IMR-90 (cell line): ENCODE results near the gene ZNF467. TPM values are rescaled to one million over a fixed set of nuclear protein-coding genes. Genes with fewer than 3 reads are reported as not detected.

Experiments
- ATAC-seq: fragments of 200-7000 bp; cut with Tn5 transposase; 2 replicates; pipeline ENCODE4 v1.9.1; 2020; ENCODE audit warnings: low read depth, mild to moderate bottlenecking, moderate library complexity
- BruUV-seq: library from RNA; stranded (reverse); fragments of 400-500 nt; replicated peaks from 2 replicates; lab custom pipeline; 2021; lab: Mats Ljungman, UMichigan
- CTCF ChIA-PET: fragments of 300-600 bp; formaldehyde crosslinking; extraction: SDS; loops from one replicate; lab custom pipeline; 2021; ENCODE audit warnings: antibody characterized with exemption; lab: Yijun Ruan, JAX
- POLR2A ChIA-PET: fragments of 300-600 bp; sonication (Branson Sonifier 250); formaldehyde crosslinking; loops from one replicate; lab custom pipeline; 2022; ENCODE audit warnings: antibody characterized with exemption; ENCODE audit not compliant: unreplicated experiment; lab: Charles Lee
- DNase-seq: peaks from one replicate; pipeline ENCODE4 v3.0.0; 2013
- H2AFZ ChIP-seq: replicated peaks from 2 replicates; pipeline ENCODE3; 2013; ENCODE audit warnings: low read length, mild to moderate bottlenecking; ENCODE audit not compliant: poor library complexity
- H2AK5ac ChIP-seq: 2 replicates; pipeline ENCODE4 v1.6.1; 2013; ENCODE audit warnings: low read depth, low read length, inconsistent platforms
- H2AK9ac ChIP-seq: replicated peaks from 2 replicates; pipeline ENCODE3; 2013; ENCODE audit warnings: mild to moderate bottlenecking, low read depth, low read length, moderate library complexity; ENCODE audit not compliant: poor library complexity
- H2BK120ac ChIP-seq: 2 replicates; pipeline ENCODE4 v1.6.1; 2013; ENCODE audit warnings: low read depth, low read length, inconsistent platforms
- H2BK15ac ChIP-seq: 3 replicates; pipeline ENCODE4 v1.6.1; 2013; ENCODE audit warnings: low read depth, low read length, inconsistent platforms
- H2BK20ac ChIP-seq: 2 replicates; pipeline ENCODE4 v1.6.1; 2013; ENCODE audit warnings: low read depth, mild to moderate bottlenecking, inconsistent platforms, low read length, moderate library complexity
- H2BK5ac ChIP-seq: 2 replicates; pipeline ENCODE4 v1.6.1; 2013; ENCODE audit warnings: mild to moderate bottlenecking, low read depth, low read length, inconsistent platforms; ENCODE audit not compliant: poor library complexity, severe bottlenecking
- H3K14ac ChIP-seq: replicated peaks from 2 replicates; pipeline ENCODE4 v1.6.1; 2013; ENCODE audit warnings: low read depth, low read length, inconsistent platforms
- H3K18ac ChIP-seq: 2 replicates; pipeline ENCODE4 v1.6.1; 2013; ENCODE audit warnings: low read depth, low read length, control low read depth
- H3K23ac ChIP-seq: 2 replicates; pipeline ENCODE4 v1.6.1; 2013; ENCODE audit warnings: low read depth, low read length, inconsistent platforms
- H3K27ac ChIP-seq: 2 replicates; pipeline ENCODE4 v1.5.1; 2013; ENCODE audit warnings: mild to moderate bottlenecking, control low read depth, low read length; ENCODE audit not compliant: insufficient read depth
- H3K27me3 ChIP-seq: 2 replicates; pipeline ENCODE4 v1.6.1; 2013; ENCODE audit warnings: low read length; ENCODE audit not compliant: control insufficient read depth, insufficient read depth
- H3K36me3 ChIP-seq: 2 replicates; pipeline ENCODE4 v1.6.1; 2013; ENCODE audit warnings: low read length, mixed read lengths; ENCODE audit not compliant: control insufficient read depth, insufficient read depth
- H3K4ac ChIP-seq: 2 replicates; pipeline ENCODE4 v1.6.1; 2013; ENCODE audit warnings: low read depth, low read length, inconsistent platforms
- H3K4me1 ChIP-seq: 2 replicates; pipeline ENCODE4 v1.6.1; 2013; ENCODE audit warnings: low read length, mixed read lengths; ENCODE audit not compliant: control insufficient read depth, insufficient read depth
- H3K4me2 ChIP-seq: 2 replicates; pipeline ENCODE4 v1.6.1; 2013; ENCODE audit warnings: low read depth, mild to moderate bottlenecking, control low read depth, low read length, moderate library complexity
- H3K4me3 ChIP-seq: 2 replicates; pipeline ENCODE4 v1.5.1; 2013; ENCODE audit warnings: low read depth, mild to moderate bottlenecking, control low read depth, low read length, moderate library complexity; ENCODE audit not compliant: insufficient read depth
- H3K56ac ChIP-seq: 2 replicates; pipeline ENCODE4 v1.6.1; 2013; ENCODE audit warnings: low read length, inconsistent platforms; ENCODE audit not compliant: insufficient read depth; ENCODE audit errors: extremely low read depth
- H3K79me1 ChIP-seq, 2 experiments: 2 replicates each; pipeline ENCODE4 v1.6.1; 2013; ENCODE audit warnings: low read length in 2 of 2, inconsistent platforms in 1 of 2, low read depth in 1 of 2
- H3K9ac ChIP-seq: 2 replicates; pipeline ENCODE4 v1.6.1; 2013; ENCODE audit warnings: low read depth, low read length, control low read depth
- H3K9me1 ChIP-seq: 2 replicates; pipeline ENCODE4 v1.6.1; 2013; ENCODE audit warnings: low read length, inconsistent platforms; ENCODE audit not compliant: insufficient read depth
- H3K9me3 ChIP-seq: 2 replicates; pipeline ENCODE4 v1.6.1; 2013; ENCODE audit warnings: low read length; ENCODE audit not compliant: control insufficient read depth, insufficient read depth
- H4K20me1 ChIP-seq: 2 replicates; pipeline ENCODE4 v1.6.1; 2013; ENCODE audit warnings: low read length, inconsistent platforms; ENCODE audit not compliant: insufficient read depth
- H4K5ac ChIP-seq: 2 replicates; pipeline ENCODE4 v1.6.1; 2013; ENCODE audit warnings: mild to moderate bottlenecking, low read depth, low read length, control low read depth
- H4K8ac ChIP-seq, 2 experiments: 2 replicates each; pipeline ENCODE4 v1.6.1; 2013; ENCODE audit warnings: low read depth in 2 of 2, low read length in 2 of 2, control low read depth in 1 of 2, inconsistent platforms in 1 of 2
- H4K91ac ChIP-seq: 2 replicates; pipeline ENCODE4 v1.6.1; 2013; ENCODE audit warnings: low read depth, low read length, inconsistent platforms; ENCODE audit not compliant: insufficient read depth
- BHLHE40 ChIP-seq: fragments of 150-350 bp; IDR thresholded peaks from 2 replicates; pipeline ENCODE4 v1.6.1; 2016; ENCODE audit warnings: mild to moderate bottlenecking, low read depth, low read length
- CEBPB ChIP-seq: IDR thresholded peaks from 2 replicates; pipeline ENCODE4 v1.6.1; 2012; ENCODE audit warnings: low read depth, low read length, improper control_type of control experiment
- CHD1 ChIP-seq: IDR thresholded peaks from 2 replicates; pipeline ENCODE4 v1.6.1; 2012; ENCODE audit warnings: low read depth, low read length, improper control_type of control experiment
- CTCF ChIP-seq: conservative IDR thresholded peaks from 2 replicates; pipeline ENCODE4 v1.5.1; 2012; ENCODE audit warnings: mild to moderate bottlenecking, low read depth, low read length, improper control_type of control experiment
- FOS ChIP-seq: fragments of 150-350 bp; IDR thresholded peaks from 2 replicates; pipeline ENCODE4 v1.6.1; 2016; ENCODE audit warnings: low read depth, low read length
- MAFK ChIP-seq: IDR thresholded peaks from 2 replicates; pipeline ENCODE4 v1.6.1; 2012; ENCODE audit warnings: low read depth, low read length, improper control_type of control experiment
- MAZ ChIP-seq: IDR thresholded peaks from 2 replicates; pipeline ENCODE4 v1.6.1; 2012; ENCODE audit warnings: low read depth, mild to moderate bottlenecking, low read length, improper control_type of control experiment, moderate library complexity, borderline replicate concordance
- MXI1 ChIP-seq: IDR thresholded peaks from 2 replicates; pipeline ENCODE4 v1.6.1; 2012; ENCODE audit warnings: low read depth, mild to moderate bottlenecking, low read length, moderate library complexity, borderline replicate concordance
- NFE2L2 ChIP-seq: fragments of 150-350 bp; IDR thresholded peaks from 2 replicates; pipeline ENCODE4 v1.6.1; 2016; ENCODE audit warnings: low read depth, mild to moderate bottlenecking, low read length
- POLR2A ChIP-seq: IDR thresholded peaks from 2 replicates; pipeline ENCODE4 v1.6.1; 2012; ENCODE audit warnings: mild to moderate bottlenecking, low read depth, low read length
- RAD21 ChIP-seq: IDR thresholded peaks from 2 replicates; pipeline ENCODE4 v1.6.1; 2012; ENCODE audit warnings: low read length, improper control_type of control experiment
- RCOR1 ChIP-seq: IDR thresholded peaks from 2 replicates; pipeline ENCODE4 v1.6.1; 2012; ENCODE audit warnings: mild to moderate bottlenecking, low read length, improper control_type of control experiment; ENCODE audit not compliant: insufficient replicate concordance
- RFX5 ChIP-seq: IDR thresholded peaks from 2 replicates; pipeline ENCODE4 v1.8.0; 2012; ENCODE audit warnings: low read depth, mild to moderate bottlenecking, low read length, moderate library complexity
- SMC3 ChIP-seq: fragments of 150-350 bp; IDR thresholded peaks from 2 replicates; pipeline ENCODE4 v1.6.1; 2016; ENCODE audit warnings: low read depth, mild to moderate bottlenecking, antibody characterized with exemption, low read length, moderate library complexity
- USF2 ChIP-seq: fragments of 150-350 bp; IDR thresholded peaks from 2 replicates; pipeline ENCODE4 v1.6.1; 2017; ENCODE audit warnings: mild to moderate bottlenecking, antibody characterized with exemption, low read length, low read depth
- WGBS, 2 experiments: methylation state at CpG; one replicate each; pipeline versions ENCODE4 v1.1.5 to v1.1.7; 2013; ENCODE audit warnings: missing lambda C conversion rate in 2 of 2; ENCODE audit not compliant: insufficient read length in 1 of 2; ENCODE audit errors: extremely low coverage in 2 of 2; 5-methylcytosine and 5-hydroxymethylcytosine counted together
- dilution Hi-C: fragments of 300-500 bp; cut with HindIII; formaldehyde crosslinking; loops from one replicate; pipeline ENCODE4 v1.14.3; 2018; ENCODE audit warnings: low sequenced_read_pairs; ENCODE audit not compliant: unreplicated experiment
- in situ Hi-C: fragments of 300-500 bp; cut with MboI; formaldehyde crosslinking; loops from 3 replicates; pipeline ENCODE4 v1.14.3; 2019; ENCODE audit warnings: low sequenced_read_pairs, inconsistent platforms, mixed read lengths
- intact Hi-C: fragments of 100-400 bp; cut with micrococcal nuclease; formaldehyde crosslinking; loops from 2 replicates; pipeline ENCODE4 v1.10.0; 2022
- polyA plus RNA-seq, 3 experiments: library from polyadenylated mRNA; depleted of rRNA; stranded (reverse); fragments of >200 nt; gene quantifications; 2 replicates each; pipeline ENCODE4 v1.2.3, GENCODE V29; 2012; ENCODE audit warnings: low replicate concordance in 1 of 3
- total RNA-seq: library from RNA; depleted of rRNA; stranded (reverse); fragments of >200 nt; gene quantifications from 2 replicates; pipeline ENCODE4 v1.2.3, GENCODE V29; 2012
- TF ChIP-seq, protein P1 (sequence below): fragments of 150-350 bp; IDR thresholded peaks from 2 replicates; pipeline ENCODE4 v1.6.1; 2016; ENCODE audit warnings: low read depth, mild to moderate bottlenecking, low read length, moderate library complexity, borderline replicate concordance

Gene ZNF467
- total and polyA plus RNA-seq, 2 of the 4 experiments (the other 2 are of a cell fraction), result 0.67 TPM; not detected in 1

- H3K23ac ChIP-seq, result no peak overlapping the region
- no peak overlapping the region for H2BK15ac ChIP-seq
- 20% methylated on average over 1 of the region's 6 CpGs; no CpG with 5 or more reads in 1 of the 2 experiments for WGBS, 2 experiments
- peaks cover 27% of the 10 kb centered on the region; the same call in 1 of the 2 replicates for H3K27me3 ChIP-seq
- H3K9ac ChIP-seq, result no peak overlapping the region
- intact Hi-C loops, result no loop called here
- H2BK20ac ChIP-seq, result no peak overlapping the region
- ATAC-seq (no peak; the same call in 1 of the 2 replicates), DNase-seq (no peak)
- in situ Hi-C loops, result no loop called here
- H4K8ac ChIP-seq, result no peak overlapping the region
- dilution Hi-C loops, result no loop called here
- H3K27ac ChIP-seq, result no peak overlapping the region
- no peaks in the 10 kb centered on the region for H3K4me1 ChIP-seq
- no peak overlapping the region for H3K56ac ChIP-seq
- H2AK9ac ChIP-seq, result no peak overlapping the region
- H4K20me1 ChIP-seq, result no peaks in the 10 kb centered on the region
- no peaks in the 10 kb centered on the region for H3K9me3 ChIP-seq
- no peak overlapping the region for H4K5ac ChIP-seq
- POLR2A ChIA-PET, result no interaction called here
- no peak overlapping the region for H3K18ac ChIP-seq
- no peak overlapping the region for H3K14ac ChIP-seq
- H2BK120ac ChIP-seq, result no peak overlapping the region
- no peak overlapping the region for H3K4me3 ChIP-seq
- TF ChIP-seq CHD1 (no peak), MXI1 (no peak), RAD21 (no peak), CTCF (no peak), RFX5 (no peak), POLR2A (no peak), SMC3 (no peak), MAFK (no peak), NFE2L2 (no peak), MAZ (no peak), FOS (no peak), USF2 (no peak), RCOR1 (no peak), BHLHE40 (no peak), CEBPB (no peak)
- TF ChIP-seq, protein P1, sequence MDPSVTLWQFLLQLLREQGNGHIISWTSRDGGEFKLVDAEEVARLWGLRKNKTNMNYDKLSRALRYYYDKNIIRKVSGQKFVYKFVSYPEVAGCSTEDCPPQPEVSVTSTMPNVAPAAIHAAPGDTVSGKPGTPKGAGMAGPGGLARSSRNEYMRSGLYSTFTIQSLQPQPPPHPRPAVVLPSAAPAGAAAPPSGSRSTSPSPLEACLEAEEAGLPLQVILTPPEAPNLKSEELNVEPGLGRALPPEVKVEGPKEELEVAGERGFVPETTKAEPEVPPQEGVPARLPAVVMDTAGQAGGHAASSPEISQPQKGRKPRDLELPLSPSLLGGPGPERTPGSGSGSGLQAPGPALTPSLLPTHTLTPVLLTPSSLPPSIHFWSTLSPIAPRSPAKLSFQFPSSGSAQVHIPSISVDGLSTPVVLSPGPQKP, result no peak
- BruUV-seq, result no TSS peak
- no peaks in the 10 kb centered on the region for H3K36me3 ChIP-seq
- CTCF ChIA-PET, result no interaction called here
- no peak overlapping the region for H2AFZ ChIP-seq
- no peak overlapping the region for H2BK5ac ChIP-seq
- H2AK5ac ChIP-seq, result no peak overlapping the region
- H3K4ac ChIP-seq, result no peak overlapping the region
- H3K9me1 ChIP-seq, result no peaks in the 10 kb centered on the region
- H4K91ac ChIP-seq, result no peak overlapping the region
- no peaks in the 10 kb centered on the region for H3K79me1 ChIP-seq
- H3K4me2 ChIP-seq, result no peak overlapping the region
Measured at GRCh38 chr7:149794661-149795060, 21.3 kb upstream of the ZNF467 start.
